NB4 (cell line): ENCODE data around the gene LRRTM2.

Source experiments
- CTCF ChIP-seq: IDR thresholded peaks from one replicate; pipeline ENCODE4 v1.5.1; 2012; ENCODE audit warnings: low read depth, low read length
- MAX ChIP-seq: IDR thresholded peaks from 2 replicates; pipeline ENCODE4 v1.6.1; 2011; ENCODE audit warnings: low read depth, low read length
- MYC ChIP-seq: IDR thresholded peaks from 2 replicates; pipeline ENCODE4 v1.6.1; 2011; ENCODE audit warnings: low read depth, low read length

GRCh38 chr5:138884554-138884953, 9.4 kb upstream of the LRRTM2 start:
- no peak for TF ChIP-seq CTCF
- TF ChIP-seq MYC = no peak
- TF ChIP-seq MAX = no peak
